Smooth muscle cell (in vitro differentiated cells): ENCODE data around the gene CRABP2. TPM values are rescaled to one million over a fixed set of nuclear protein-coding genes. Genes with fewer than 3 reads are reported as not detected.

Source experiments
- DNase-seq: peaks from one replicate; lab custom pipeline; 2025; ENCODE audit not compliant: unreplicated experiment; lab: John Stamatoyannopoulos, UW
- H2AFZ ChIP-seq: fragments of 200-600 bp; sonication (generic); 2 replicates; pipeline ENCODE4 v1.6.0; 2016; ENCODE audit warnings: antibody characterized with exemption, low read depth, mild to moderate bottlenecking
- H3F3A ChIP-seq: fragments of 200-600 bp; sonication (generic); 2 replicates; pipeline ENCODE4 v1.6.0; 2017; ENCODE audit warnings: antibody characterized with exemption, low read depth
- H3K27ac ChIP-seq: fragments of 200-600 bp; sonication (generic); 2 replicates; pipeline ENCODE4 v1.5.1; 2016; ENCODE audit warnings: low read depth, mild to moderate bottlenecking
- H3K27me3 ChIP-seq: fragments of 200-600 bp; sonication (generic); 2 replicates; pipeline ENCODE4 v1.6.1; 2016; ENCODE audit warnings: low read depth, mild to moderate bottlenecking
- H3K36me3 ChIP-seq: fragments of 200-600 bp; sonication (generic); 2 replicates; pipeline ENCODE4 v1.5.1; 2016; ENCODE audit warnings: low read depth
- H3K4me1 ChIP-seq: fragments of 200-600 bp; sonication (generic); 2 replicates; pipeline ENCODE4 v1.5.1; 2016; ENCODE audit warnings: low read depth
- H3K4me2 ChIP-seq: fragments of 200-600 bp; sonication (generic); 2 replicates; pipeline ENCODE4 v1.6.0; 2016; ENCODE audit warnings: mild to moderate bottlenecking
- H3K4me3 ChIP-seq: fragments of 200-600 bp; sonication (generic); 2 replicates; pipeline ENCODE4 v1.5.1; 2016; ENCODE audit warnings: mild to moderate bottlenecking
- H3K79me2 ChIP-seq: fragments of 200-600 bp; sonication (generic); 2 replicates; pipeline ENCODE4 v1.6.0; 2016; ENCODE audit warnings: low read depth, mild to moderate bottlenecking
- H3K9ac ChIP-seq: fragments of 200-600 bp; sonication (generic); 2 replicates; pipeline ENCODE4 v1.6.0; 2016; ENCODE audit warnings: low read depth
- H3K9me3 ChIP-seq: fragments of 200-600 bp; sonication (generic); replicated peaks from 2 replicates; pipeline ENCODE4 v1.5.1; 2016; ENCODE audit warnings: low read depth
- H4K20me1 ChIP-seq: fragments of 200-600 bp; sonication (generic); 2 replicates; pipeline ENCODE4 v1.6.0; 2016; ENCODE audit warnings: low read depth
- CTCF ChIP-seq: fragments of 200-600 bp; sonication (generic); IDR thresholded peaks from 2 replicates; pipeline ENCODE4 v1.5.1; 2017; ENCODE audit warnings: borderline replicate concordance, mild to moderate bottlenecking, antibody characterized with exemption; ENCODE audit not compliant: insufficient read depth, poor library complexity, severe bottlenecking
- WGBS: methylation state at CpG from one replicate; pipeline ENCODE4 v1.1.7; 2016; ENCODE audit warnings: low lambda C conversion rate; 5-methylcytosine and 5-hydroxymethylcytosine counted together
- polyA plus RNA-seq: library from polyadenylated mRNA; unstranded; fragments of >200 nt; fragmentation: Nextera tagmentation; extraction: Ambion mirVana; gene quantifications from 2 replicates; pipeline ENCODE4 v1.2.1, GENCODE V29; 2016
- total RNA-seq: library from RNA; depleted of rRNA; stranded (reverse); fragments of >200 nt; gene quantifications from 2 replicates; pipeline ENCODE4 v1.2.3, GENCODE V29; 2014

CRABP2 gene
- total and polyA plus RNA-seq, 2 experiments from 2014 or later, result 86.6 to 145 TPM

- 22% methylated on average over 4 of the region's 4 CpGs for WGBS
- DNase-seq, result no peak
- Histone ChIP-seq H2AFZ (no peak overlapping the region), H3K27me3 (no peaks in the 10 kb centered on the region), H3K9ac (no peak overlapping the region), H3K4me1 (peaks cover 63% of the 10 kb centered on the region), H4K20me1 (peaks cover 15% of the 10 kb centered on the region), H3F3A (peaks cover 16% of the 10 kb centered on the region), H3K4me2 (peak overlapping the region; percentile 91), H3K4me3 (no peak overlapping the region), H3K9me3 (no peaks in the 10 kb centered on the region), H3K79me2 (peaks cover 7% of the 10 kb centered on the region), H3K27ac (no peak overlapping the region), H3K36me3 (no peaks in the 10 kb centered on the region)
- TF ChIP-seq CTCF, result no peak
These were observed 2.9 kb upstream of the CRABP2 start for GRCh38 chr1:156708218-156708661.

- 25% methylated on average over 6 of the region's 8 CpGs for WGBS
- Histone ChIP-seq H3K27ac (peak overlapping the region; percentile 66), H3K9me3 (no peaks in the 10 kb centered on the region), H3K4me2 (peak overlapping the region; percentile 91), H3K79me2 (peaks cover 12% of the 10 kb centered on the region), H3K27me3 (no peaks in the 10 kb centered on the region), H3K4me1 (peaks cover 66% of the 10 kb centered on the region), H3K36me3 (no peaks in the 10 kb centered on the region), H4K20me1 (peaks cover 21% of the 10 kb centered on the region), H3K9ac (no peak overlapping the region), H3K4me3 (no peak overlapping the region), H2AFZ (no peak overlapping the region), H3F3A (peaks cover 16% of the 10 kb centered on the region)
- no peak for DNase-seq
- TF ChIP-seq CTCF, result no peak
These were observed 2.2 kb upstream of the CRABP2 start for GRCh38 chr1:156707417-156708217.

GRCh38 chr1:156706657-156707416 is 1.5 kb upstream of the CRABP2 start:
- H3K79me2 ChIP-seq, result peaks cover 12% of the 10 kb centered on the region
- peaks cover 29% of the 10 kb centered on the region for H4K20me1 ChIP-seq
- H3K36me3 ChIP-seq, result no peaks in the 10 kb centered on the region
- H3K4me2 ChIP-seq, result peak overlapping the region; percentile 91
- H3K4me3 ChIP-seq, result peak overlapping the region; percentile 54
- H2AFZ ChIP-seq, result no peak overlapping the region
- peaks cover 66% of the 10 kb centered on the region for H3K4me1 ChIP-seq
- no peaks in the 10 kb centered on the region for H3K27me3 ChIP-seq
- 2% methylated on average over 29 of the region's 29 CpGs for WGBS
- H3K9me3 ChIP-seq, result no peaks in the 10 kb centered on the region
- DNase-seq, result peak; percentile 68
- H3K9ac ChIP-seq, result peak overlapping the region; percentile 64
- H3K27ac ChIP-seq, result peak overlapping the region; percentile 68
- no peak for TF ChIP-seq CTCF
- H3F3A ChIP-seq, result peaks cover 16% of the 10 kb centered on the region
